HFFc6 (cell line): ENCODE results near the gene AGPAT4. TPM values are rescaled to one million over a fixed set of nuclear protein-coding genes. Genes with fewer than 3 reads are reported as not detected.

ENCODE experiments used
- DNase-seq: peaks from one replicate; pipeline ENCODE4 v3.0.0-alpha.2; 2018
- H3K27ac Mint-ChIP-seq: 2 replicates; pipeline ENCODE4 v1.8.0; 2020; ENCODE audit warnings: mild to moderate bottlenecking, mixed read lengths
- H3K27me3 Mint-ChIP-seq: 2 replicates; pipeline ENCODE4 v1.8.0; 2021; ENCODE audit warnings: mild to moderate bottlenecking, moderate library complexity, mixed read lengths; ENCODE audit not compliant: insufficient read depth
- H3K36me3 Mint-ChIP-seq: 2 replicates; pipeline ENCODE4 v1.8.0; 2021; ENCODE audit warnings: low read depth, mixed read lengths
- H3K4me1 Mint-ChIP-seq: 2 replicates; pipeline ENCODE4 v1.8.0; 2020; ENCODE audit warnings: low read depth, mixed read lengths
- H3K4me3 Mint-ChIP-seq: 2 replicates; pipeline ENCODE4 v1.8.0; 2020; ENCODE audit warnings: mild to moderate bottlenecking, moderate library complexity, mixed read lengths
- H3K9me3 Mint-ChIP-seq: 2 replicates; pipeline ENCODE4 v1.8.0; 2020; ENCODE audit warnings: mild to moderate bottlenecking, mixed read lengths
- CTCF ChIP-seq: fragments of 200-600 bp; sonication (generic); IDR thresholded peaks from 2 replicates; pipeline ENCODE4 v1.5.0; 2021; ENCODE audit warnings: antibody characterized with exemption, mild to moderate bottlenecking
- total RNA-seq, 6 experiments: library from RNA; stranded (reverse); fragmentation: NEBNext Ultra II Directional; extraction: Animal tissue kit (Norgen Biotek cat#: 25700); gene quantifications; 2 replicates in 1 of 6; 3 replicates in 5 of 6; pipeline ENCODE4 v1.2.3, GENCODE V29; 2021

The AGPAT4 gene
- total RNA-seq, 6 experiments from 2014 or later, result 2.3 to 4.0 (median 2.7) TPM

- no peak for TF ChIP-seq CTCF
- H3K27ac Mint-ChIP-seq, result no peak overlapping the region
- peaks cover 4% of the 10 kb centered on the region; the same call in 1 of the 2 replicates for H3K9me3 Mint-ChIP-seq
- no peaks in the 10 kb centered on the region for H3K27me3 Mint-ChIP-seq
- H3K4me1 Mint-ChIP-seq, result no peaks in the 10 kb centered on the region
- DNase-seq, result no peak
- H3K36me3 Mint-ChIP-seq, result peaks cover 66% of the 10 kb centered on the region
- no peak overlapping the region for H3K4me3 Mint-ChIP-seq
These were observed 158.4 kb downstream of the AGPAT4 start for GRCh38 chr6:161115468-161115867.

GRCh38 chr6:161111261-161111660, 162.6 kb downstream of the AGPAT4 start:
- no peak overlapping the region for H3K4me3 Mint-ChIP-seq
- H3K27me3 Mint-ChIP-seq, result no peaks in the 10 kb centered on the region; the same call in 1 of the 2 replicates
- H3K9me3 Mint-ChIP-seq, result no peaks in the 10 kb centered on the region
- TF ChIP-seq CTCF, result no peak
- DNase-seq, result no peak
- H3K27ac Mint-ChIP-seq, result no peak overlapping the region
- H3K4me1 Mint-ChIP-seq, result peaks cover 12% of the 10 kb centered on the region
- H3K36me3 Mint-ChIP-seq, result peaks cover 70% of the 10 kb centered on the region

GRCh38 chr6:161110028-161110779, 163.7 kb downstream of the AGPAT4 start:
- Mint-ChIP-seq H3K36me3 (peaks cover 70% of the 10 kb centered on the region), H3K27ac (no peak overlapping the region)
- no peak for DNase-seq

GRCh38 chr6:161109366-161109765, 164.5 kb downstream of the AGPAT4 start:
- H3K4me3 Mint-ChIP-seq, result no peak overlapping the region
- peaks cover 29% of the 10 kb centered on the region for H3K4me1 Mint-ChIP-seq
- peaks cover 73% of the 10 kb centered on the region for H3K36me3 Mint-ChIP-seq
- no peak overlapping the region for H3K27ac Mint-ChIP-seq
- H3K27me3 Mint-ChIP-seq, result no peaks in the 10 kb centered on the region; the same call in 1 of the 2 replicates
- TF ChIP-seq CTCF, result no peak
- no peaks in the 10 kb centered on the region for H3K9me3 Mint-ChIP-seq
- no peak for DNase-seq

More at GRCh38 chr6:161110028-161110779, 163.7 kb downstream of the AGPAT4 start:
- no peak for TF ChIP-seq CTCF
- Mint-ChIP-seq H3K4me1 (peaks cover 23% of the 10 kb centered on the region), H3K4me3 (no peak overlapping the region), H3K9me3 (no peaks in the 10 kb centered on the region), H3K27me3 (no peaks in the 10 kb centered on the region; the same call in 1 of the 2 replicates)

- no peak for DNase-seq
- TF ChIP-seq CTCF, result no peak
- H3K36me3 Mint-ChIP-seq, result peaks cover 74% of the 10 kb centered on the region
- H3K27ac Mint-ChIP-seq, result no peak overlapping the region
- no peak overlapping the region for H3K4me3 Mint-ChIP-seq
- no peaks in the 10 kb centered on the region; the same call in 1 of the 2 replicates for H3K27me3 Mint-ChIP-seq
- H3K4me1 Mint-ChIP-seq, result peaks cover 29% of the 10 kb centered on the region
- H3K9me3 Mint-ChIP-seq, result no peaks in the 10 kb centered on the region
These were observed 164.9 kb downstream of the AGPAT4 start for GRCh38 chr6:161108916-161109315.
